GM21367 (cell line): Measurements from ENCODE around the gene MRPS2.

Source experiments
- ATAC-seq: cut with Tn5 transposase; IDR thresholded peaks from one replicate; pipeline ENCODE4 v1.9.1; 2021; ENCODE audit not compliant: unreplicated experiment

MRPS2 gene

GRCh38 chr9:135480071-135480939 lies 20.2 kb upstream of the MRPS2 start:
- no peak for ATAC-seq

- ATAC-seq, result no peak
Observed at GRCh38 chr9:135480940-135481310, 19.6 kb upstream of the MRPS2 start.

- ATAC-seq, result no peak
Observed at GRCh38 chr9:135482015-135482754, 18.3 kb upstream of the MRPS2 start.

- ATAC-seq, result no peak
Observed at GRCh38 chr9:135484460-135485277, 15.8 kb upstream of the MRPS2 start.

- ATAC-seq, result no peak
Observed at GRCh38 chr9:135485385-135485784, 15.1 kb upstream of the MRPS2 start.

GRCh38 chr9:135485832-135486231 lies 14.7 kb upstream of the MRPS2 start:
- no peak for ATAC-seq

GRCh38 chr9:135486267-135487065 lies 14.0 kb upstream of the MRPS2 start:
- ATAC-seq, result no peak

- ATAC-seq, result no peak
Observed at GRCh38 chr9:135487281-135488012, 13.0 kb upstream of the MRPS2 start.

GRCh38 chr9:135488013-135488330 lies 12.5 kb upstream of the MRPS2 start:
- ATAC-seq, result no peak

- no peak for ATAC-seq
Observed at GRCh38 chr9:135488527-135488926, 12.0 kb upstream of the MRPS2 start.

- no peak for ATAC-seq
Observed at GRCh38 chr9:135489188-135489906, 11.1 kb upstream of the MRPS2 start.

GRCh38 chr9:135490166-135490870 lies 10.2 kb upstream of the MRPS2 start:
- no peak for ATAC-seq

GRCh38 chr9:135490980-135491464 lies 9.5 kb upstream of the MRPS2 start:
- no peak for ATAC-seq

GRCh38 chr9:135491764-135492163 lies 8.7 kb upstream of the MRPS2 start:
- ATAC-seq, result no peak

- ATAC-seq, result no peak
Observed at GRCh38 chr9:135492886-135493669, 7.4 kb upstream of the MRPS2 start.

- no peak for ATAC-seq
Observed at GRCh38 chr9:135494791-135495559, 5.5 kb upstream of the MRPS2 start.
